Caki2 (cell line): ENCODE results near the gene CHRM3. TPM values are rescaled to one million over a fixed set of nuclear protein-coding genes. Genes with fewer than 3 reads are reported as not detected.
"Not testable (repeated sequence)": the region's sequence is repeated elsewhere in the genome, so short reads cannot be mapped to it uniquely, and the experiment has no call there.

Source experiments
- DNase-seq: peaks from one replicate; pipeline ENCODE4 v3.0.0-alpha.2; 2015; ENCODE audit warnings: low read depth
- in situ Hi-C: cut with HindIII; loops from 2 replicates; pipeline ENCODE4 v1.10.0; 2016; ENCODE audit warnings: low sequenced_read_pairs, low pct_unique_long_range_greater_than_20kb, mixed read lengths
- total RNA-seq: library from RNA; depleted of rRNA; stranded (reverse); fragments of >200 nt; shearing (Covaris generic); gene quantifications from 2 replicates; pipeline ENCODE4 v1.2.3, GENCODE V29; 2014; ENCODE audit warnings: low replicate concordance; rRNA removed

The CHRM3 gene
- total RNA-seq: 0.07 and 0.58 TPM in 2 replicates

GRCh38 chr1:239386453-239387303 is at the start of gene CHRM3:
Gene CHRM3, plus strand, starts transcription at chr1:239386568. Its CDS starts 520,884 bp downstream, at chr1:239907452.
- DNase-seq: peak; percentile 92
- in situ Hi-C loops: no loop called here

GRCh38 chr1:239337799-239338430 is 48.5 kb upstream of the CHRM3 start:
- in situ Hi-C loops: no loop called here
- no peak for DNase-seq

GRCh38 chr1:239347776-239348175 is 38.6 kb upstream of the CHRM3 start:
- in situ Hi-C loops: no loop called here

GRCh38 chr1:239348635-239349353 is 37.6 kb upstream of the CHRM3 start:
- in situ Hi-C loops: no loop called here
- DNase-seq: no peak

More at GRCh38 chr1:239347776-239348175, 38.6 kb upstream of the CHRM3 start:
- DNase-seq: no peak

GRCh38 chr1:239349699-239350098 is 36.7 kb upstream of the CHRM3 start:
- no peak for DNase-seq
- in situ Hi-C loops: no loop called here

- in situ Hi-C loops: no loop called here
Measured at GRCh38 chr1:239353536-239353935, 32.8 kb upstream of the CHRM3 start.

GRCh38 chr1:239354231-239354630 is 32.1 kb upstream of the CHRM3 start:
- in situ Hi-C loops: no loop called here
- peak; percentile 57 for DNase-seq

More at GRCh38 chr1:239353536-239353935, 32.8 kb upstream of the CHRM3 start:
- DNase-seq: peak; percentile 59

GRCh38 chr1:239357867-239358266 is 28.5 kb upstream of the CHRM3 start:
- in situ Hi-C loops: no loop called here
- DNase-seq: no peak

GRCh38 chr1:239361403-239361802 is 25.0 kb upstream of the CHRM3 start:
- in situ Hi-C loops: no loop called here
- DNase-seq: peak; percentile 45

GRCh38 chr1:239363930-239364329 is 22.4 kb upstream of the CHRM3 start:
- in situ Hi-C loops: no loop called here
- DNase-seq: no peak

GRCh38 chr1:239367196-239367810 is 19.1 kb upstream of the CHRM3 start:
- DNase-seq: no peak
- in situ Hi-C loops: no loop called here

GRCh38 chr1:239368436-239369109 is 17.8 kb upstream of the CHRM3 start:
- in situ Hi-C loops: no loop called here
- DNase-seq: no peak

GRCh38 chr1:239370869-239371268 is 15.5 kb upstream of the CHRM3 start:
- DNase-seq, in situ Hi-C loops: not testable (repeated sequence)

GRCh38 chr1:239382666-239383065 is 3.7 kb upstream of the CHRM3 start:
- no peak for DNase-seq

GRCh38 chr1:239383714-239384113 is 2.7 kb upstream of the CHRM3 start:
- DNase-seq: no peak
- in situ Hi-C loops: no loop called here

More at GRCh38 chr1:239382666-239383065, 3.7 kb upstream of the CHRM3 start:
- in situ Hi-C loops: no loop called here

- in situ Hi-C loops: no loop called here
- DNase-seq: no peak
Measured at GRCh38 chr1:239387304-239388158, 1.2 kb downstream of the CHRM3 start.

GRCh38 chr1:239388159-239388485 is 1.8 kb downstream of the CHRM3 start:
- in situ Hi-C loops: no loop called here
- no peak for DNase-seq
